ENCODE data around the gene SERTAD1.
"Not testable (repeated sequence)": the region's sequence is repeated elsewhere in the genome, so short reads cannot be mapped to it uniquely, and the experiment has no call there.

SERTAD1 gene, protein sequence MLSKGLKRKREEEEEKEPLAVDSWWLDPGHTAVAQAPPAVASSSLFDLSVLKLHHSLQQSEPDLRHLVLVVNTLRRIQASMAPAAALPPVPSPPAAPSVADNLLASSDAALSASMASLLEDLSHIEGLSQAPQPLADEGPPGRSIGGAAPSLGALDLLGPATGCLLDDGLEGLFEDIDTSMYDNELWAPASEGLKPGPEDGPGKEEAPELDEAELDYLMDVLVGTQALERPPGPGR

DNA sequence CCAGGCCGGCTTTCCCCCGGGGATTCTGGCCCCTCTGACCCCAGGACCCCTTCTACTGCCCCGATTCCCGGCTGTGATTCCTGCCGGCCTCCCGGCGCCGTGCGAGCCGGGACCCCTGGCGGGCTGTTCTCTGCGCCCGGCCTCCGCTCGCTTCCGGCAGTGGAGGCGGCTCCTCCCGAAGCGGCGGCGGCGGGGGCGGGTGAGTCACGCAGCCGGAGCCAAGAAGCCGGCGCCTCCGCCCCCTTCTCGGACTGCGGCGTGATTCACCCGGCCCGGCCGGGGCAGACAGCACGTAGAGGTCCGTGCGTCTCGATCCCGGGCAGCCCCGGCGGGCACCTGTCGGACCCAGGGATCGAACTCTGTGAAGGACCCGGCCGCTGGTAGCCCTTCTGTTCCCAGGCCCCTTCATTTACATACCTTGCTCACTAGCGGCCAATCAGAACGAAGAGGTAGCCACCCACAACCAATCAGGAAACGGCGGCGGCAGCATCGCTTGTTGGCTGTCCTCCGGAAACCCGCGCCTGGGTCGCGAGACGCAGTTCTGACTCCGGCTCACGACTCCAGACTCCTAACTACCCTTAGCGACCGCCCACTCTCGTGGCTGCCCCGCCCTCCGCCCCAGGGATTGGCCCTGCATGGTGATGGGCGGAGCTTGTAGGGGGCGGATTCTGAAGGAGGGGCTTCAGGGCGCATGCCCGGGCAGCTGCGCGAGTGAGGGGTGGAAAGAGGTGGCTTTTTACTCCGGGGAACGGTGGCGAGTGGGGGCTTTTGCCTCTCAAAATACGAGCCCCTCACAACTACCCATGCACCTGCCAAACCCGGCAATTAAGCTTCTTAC, at the start of gene SERTAD1:
TSS of gene SERTAD1 (minus strand) at position 543 of the 838 bp plus-strand sequence. CDS start 2,446 bp downstream, outside the sequence.
- DNase-seq: peak; percentile 97

DNA sequence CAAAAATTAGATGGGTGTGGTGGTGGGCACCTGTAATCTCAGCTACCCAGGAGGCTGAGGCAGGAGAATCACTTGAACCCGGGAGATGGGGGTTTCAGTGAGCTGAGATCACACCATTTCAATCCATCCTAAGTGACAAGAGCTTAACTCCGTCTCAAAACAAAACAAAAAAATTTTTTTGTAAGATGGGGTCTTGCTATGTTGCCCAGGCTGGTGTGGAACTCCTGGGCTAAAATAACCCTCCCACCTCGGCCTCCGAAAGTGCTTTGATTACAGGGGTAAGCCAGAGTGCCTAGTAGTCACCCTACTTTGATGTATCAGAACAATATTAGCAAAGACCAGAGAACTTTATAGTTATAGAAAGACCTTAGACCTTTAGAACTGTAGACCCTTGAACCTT, 48.9 kb upstream of the SERTAD1 start:
- DNase-seq: no peak

DNA sequence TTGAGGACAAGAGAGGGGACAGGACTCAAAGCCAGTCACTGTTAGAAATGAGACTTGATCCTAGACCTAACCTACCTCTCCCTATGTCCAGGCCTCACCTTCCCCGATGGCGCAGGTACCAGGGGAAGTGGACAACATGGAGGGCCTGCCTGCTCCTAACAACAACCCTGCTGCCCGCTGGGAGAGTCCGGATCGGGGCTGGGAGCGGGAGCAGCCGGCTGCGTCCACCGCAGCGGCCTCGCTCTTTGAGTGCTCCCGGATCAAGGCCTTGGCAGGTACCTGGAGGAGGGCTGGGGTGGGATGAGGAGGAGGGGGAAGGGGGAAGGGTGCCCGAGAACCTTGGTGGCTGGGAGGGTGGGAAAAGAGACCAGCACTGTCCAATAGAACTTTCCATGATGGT, 46.7 kb upstream of the SERTAD1 start:
- no peak for DNase-seq

GRCh38 chr19:40471111-40471510, 45.3 kb upstream of the SERTAD1 start:
- DNase-seq: no peak

- no peak for DNase-seq
These were observed 43.2 kb upstream of the SERTAD1 start for GRCh38 chr19:40469011-40469410.

GRCh38 chr19:40466985-40467734, 41.4 kb upstream of the SERTAD1 start, which contains the start of gene SPTBN4:
Gene SPTBN4, plus strand, starts transcription at chr19:40467001. Its CDS starts 5,621 bp downstream, at chr19:40472622.
- DNase-seq: no peak

DNA sequence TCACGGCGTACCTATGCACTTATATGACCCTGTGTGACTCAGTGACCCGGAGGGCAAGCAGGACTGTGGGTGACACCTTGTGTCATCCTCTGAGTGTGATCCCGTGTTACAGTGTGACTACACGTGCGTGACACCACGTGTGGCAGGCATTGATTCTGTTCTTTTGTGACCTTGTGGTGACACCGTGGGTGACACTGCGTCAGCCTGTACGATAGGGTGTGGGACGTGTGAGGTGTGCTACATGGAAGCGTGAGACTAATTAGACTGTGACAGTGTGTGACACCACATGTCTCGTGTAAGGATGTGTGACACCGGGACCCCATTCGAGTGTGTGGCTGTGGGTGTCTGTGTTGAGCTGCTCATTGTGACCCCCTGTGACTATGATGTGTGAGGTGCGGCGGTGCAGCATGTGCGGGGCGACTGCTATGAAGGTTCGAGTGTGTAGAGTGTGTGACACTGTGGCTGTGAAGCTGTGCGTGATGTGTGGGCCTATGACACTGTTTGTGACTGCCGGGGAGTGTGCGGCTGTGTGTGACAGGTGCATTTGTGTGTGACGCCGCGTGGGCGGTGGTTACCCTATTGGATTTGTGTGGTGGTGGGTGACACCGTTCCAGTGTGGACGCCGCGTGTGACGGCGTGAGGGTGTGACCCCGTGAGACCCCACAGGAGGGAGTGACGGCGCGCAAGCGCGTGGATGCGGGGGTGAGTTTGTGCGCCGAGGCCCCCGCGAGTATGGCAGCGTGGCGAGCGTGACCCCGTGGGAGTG, 40.6 kb upstream of the SERTAD1 start:
- DNase-seq: no peak

DNA sequence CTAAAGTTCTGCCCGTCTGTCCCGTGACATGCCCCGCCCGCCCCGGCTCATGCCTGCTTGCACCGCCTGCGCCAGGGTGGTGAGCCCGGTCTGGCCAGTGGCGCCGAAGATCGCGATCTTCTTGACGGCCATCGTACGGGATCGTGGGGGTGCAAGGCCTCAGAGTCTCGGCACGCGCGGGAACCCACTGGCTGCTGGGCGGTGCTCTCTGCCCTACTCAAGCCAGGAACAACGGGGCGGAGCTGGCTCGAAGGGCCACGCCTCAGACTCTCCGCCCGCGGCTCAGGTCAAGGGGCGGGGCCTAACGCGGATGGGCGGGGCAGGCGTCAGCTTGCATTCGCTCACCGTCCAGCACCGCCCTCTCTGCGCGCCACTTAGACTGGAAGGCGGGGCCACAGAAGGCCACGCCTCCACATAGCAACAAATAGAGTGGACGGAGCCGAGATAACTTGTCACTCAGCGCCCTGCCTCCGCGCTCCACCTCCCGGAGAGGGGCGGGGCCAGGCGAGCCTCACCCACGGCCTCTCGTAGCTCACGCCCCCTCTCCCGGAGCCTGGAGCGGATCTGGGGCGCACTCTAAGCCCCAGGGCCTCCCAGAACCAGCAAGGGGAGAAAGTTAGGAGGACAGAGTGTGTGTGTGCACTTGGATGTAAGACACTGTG, 39.9 kb upstream of the SERTAD1 start, which contains the start of gene BLVRB:
TSS of gene BLVRB (minus strand) at position 189 of the 662 bp plus-strand sequence. CDS start at position 132, 57 bp downstream.
- peak; percentile 95 for DNase-seq

DNA sequence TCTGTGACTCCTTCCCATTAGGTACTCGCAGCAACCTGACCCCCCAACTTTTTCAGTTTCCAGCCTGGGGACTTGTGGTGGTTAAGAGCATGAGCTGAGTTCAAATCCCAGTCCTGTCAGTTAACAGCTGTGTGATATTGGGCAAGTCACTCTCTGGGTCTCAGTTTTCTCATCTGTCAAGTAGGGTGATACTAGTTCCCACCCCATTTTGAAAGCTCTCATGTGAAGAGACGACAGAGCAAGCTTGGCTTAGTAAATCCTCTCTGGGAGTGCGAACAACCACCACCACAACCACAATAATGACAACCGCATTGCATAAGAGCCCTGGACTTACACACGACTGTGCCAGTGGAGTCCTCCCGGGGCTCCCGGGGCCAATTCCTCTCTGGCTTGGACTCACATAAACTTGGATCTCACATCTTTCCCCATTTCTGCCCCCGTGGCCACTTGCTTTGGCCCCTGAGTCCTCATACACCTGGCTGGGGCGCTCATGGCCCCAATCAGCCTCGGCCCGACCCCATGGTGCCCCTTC, 39.3 kb upstream of the SERTAD1 start:
- DNase-seq: no peak

- peak; percentile 61 for DNase-seq
These were observed 38.5 kb upstream of the SERTAD1 start for GRCh38 chr19:40464059-40465024.

- not testable (repeated sequence) for DNase-seq
These were observed 37.8 kb upstream of the SERTAD1 start for GRCh38 chr19:40463587-40464037.

- DNase-seq: no peak
These were observed 36.0 kb upstream of the SERTAD1 start for GRCh38 chr19:40461669-40462221.

DNA sequence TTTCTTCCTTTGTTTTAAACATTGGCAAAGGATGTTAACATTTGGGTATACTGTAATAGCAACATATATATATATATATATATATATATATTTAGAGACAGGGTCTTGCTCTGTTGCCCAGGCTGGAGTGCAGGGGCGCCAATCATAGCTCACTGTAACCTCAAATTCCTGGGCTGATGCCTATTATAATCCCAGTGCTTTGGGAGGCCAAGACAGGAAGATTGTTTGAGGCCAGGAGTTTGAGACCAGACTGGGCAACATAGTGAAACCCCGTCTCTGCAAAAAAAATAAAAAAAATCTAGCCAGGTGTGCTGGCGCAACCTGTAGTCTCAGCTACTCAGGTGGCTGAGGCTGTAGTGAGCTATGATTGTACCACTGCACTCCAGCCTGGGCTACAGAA, 34.4 kb upstream of the SERTAD1 start:
- no peak for DNase-seq

- DNase-seq: no peak
These were observed 32.8 kb upstream of the SERTAD1 start for GRCh38 chr19:40458597-40458974.

- DNase-seq: no peak
These were observed 32.3 kb upstream of the SERTAD1 start for GRCh38 chr19:40457953-40458596.

DNA sequence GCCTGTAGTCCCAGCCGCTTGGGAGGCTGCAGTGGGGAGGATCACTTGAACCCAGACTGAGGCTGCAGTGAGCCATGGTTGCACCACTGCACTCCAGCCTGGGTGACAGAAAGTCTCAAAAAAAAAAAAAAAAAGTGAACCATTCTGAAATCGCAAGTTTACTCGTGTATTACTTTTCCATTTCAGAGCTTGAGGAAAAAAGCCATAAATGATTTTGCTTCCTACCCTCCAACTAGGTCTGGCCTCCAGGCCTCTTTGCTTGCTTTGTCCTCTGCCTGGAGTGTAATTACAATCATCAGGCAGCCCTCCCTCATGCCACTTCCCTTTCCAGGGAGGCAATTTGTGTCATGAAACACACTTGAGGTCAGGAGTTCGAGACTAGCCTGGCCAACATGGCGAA, 31.3 kb upstream of the SERTAD1 start:
- no peak for DNase-seq

DNA sequence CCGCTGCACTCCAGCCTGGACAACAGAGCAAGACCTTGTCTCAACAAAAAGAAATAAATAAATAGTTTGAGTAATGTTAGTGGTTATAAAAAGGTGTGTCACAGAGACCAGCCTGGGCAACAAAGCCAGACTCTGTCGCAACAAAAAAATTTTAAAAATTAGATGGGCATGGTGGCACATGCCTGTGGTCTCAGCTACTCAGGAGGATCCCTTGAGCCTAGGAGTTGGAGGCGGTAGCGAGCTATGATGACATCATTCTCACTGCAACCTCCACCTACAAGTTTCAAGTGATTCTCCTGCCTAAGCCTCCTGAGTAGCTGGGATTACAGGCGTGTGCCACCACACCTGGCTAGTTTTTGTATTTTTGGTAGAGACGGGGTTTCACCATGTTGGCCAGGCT, 28.2 kb upstream of the SERTAD1 start:
- not testable (repeated sequence) for DNase-seq

- no peak for DNase-seq
These were observed 27.5 kb upstream of the SERTAD1 start for GRCh38 chr19:40453151-40453735.

DNA sequence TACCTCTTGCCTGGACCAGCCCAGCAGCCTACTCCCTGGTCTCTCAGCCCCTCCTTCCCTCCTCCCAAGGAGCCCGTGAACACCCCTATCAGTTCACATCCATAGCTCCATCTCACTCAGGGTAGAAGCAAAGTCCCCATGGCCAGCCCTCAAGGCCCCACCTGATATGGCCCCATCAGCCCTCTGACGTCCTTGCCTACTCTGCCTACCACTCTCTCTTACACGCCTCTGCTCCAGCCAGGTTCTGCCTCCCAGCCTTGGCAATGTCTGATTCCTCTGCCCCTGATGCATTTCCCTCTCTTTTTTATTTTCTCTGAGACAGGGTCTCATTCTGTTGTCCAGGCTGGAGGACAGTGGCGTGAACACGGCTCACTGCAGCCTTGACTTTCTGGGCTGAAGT, 26.2 kb upstream of the SERTAD1 start:
- DNase-seq: no peak

Measured in GOT3 (cell line).